CMK (cell line): ENCODE data around the gene MRPS18A.

ENCODE experiments used
- DNase-seq: peaks from one replicate; pipeline ENCODE4 v3.0.0-alpha.2; 2010; ENCODE audit warnings: low read depth

MRPS18A gene

DNA sequence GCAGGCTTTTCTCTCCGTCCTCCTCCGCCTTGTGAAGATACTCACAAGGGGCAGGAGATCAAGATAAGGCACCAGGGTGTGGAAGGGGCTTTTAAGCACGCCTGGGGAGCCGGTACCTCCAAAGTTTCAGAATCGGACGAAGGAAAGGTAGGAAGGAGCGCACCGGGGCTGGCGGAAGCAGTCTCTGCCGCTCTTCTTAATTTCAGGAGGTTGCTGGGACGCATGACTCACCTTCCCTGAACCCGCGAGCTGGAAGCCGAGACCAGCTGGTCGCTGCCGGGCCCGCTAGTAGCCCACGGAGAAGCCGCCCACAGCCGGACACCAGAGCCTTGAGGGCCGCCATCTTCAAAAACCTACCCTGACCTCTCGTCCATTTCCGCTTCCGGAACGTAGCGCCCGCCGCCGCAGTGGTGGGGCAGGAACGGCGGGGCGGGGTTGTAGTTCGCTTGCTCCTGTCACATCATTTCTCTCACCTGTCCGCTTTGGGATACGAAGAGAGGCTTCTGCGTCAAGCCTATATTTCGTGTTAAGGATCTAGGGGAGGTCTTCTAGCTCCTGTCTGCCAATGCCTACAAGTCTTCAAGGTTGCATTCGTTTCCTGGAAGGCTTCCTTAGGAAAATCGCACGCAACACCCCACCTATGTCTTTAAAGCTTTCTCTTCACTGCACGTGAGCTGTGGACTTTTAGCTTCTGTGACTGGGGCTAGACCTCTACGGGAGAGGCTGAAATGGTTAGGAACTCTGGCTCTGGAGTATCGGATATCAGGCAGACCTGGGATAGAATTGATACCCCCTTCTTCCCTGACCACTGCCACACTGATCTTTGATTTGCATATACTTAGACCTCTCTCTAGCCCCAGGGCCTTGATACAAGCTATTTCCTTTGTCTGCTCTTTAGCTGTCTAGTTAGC lies at the start of gene MRPS18A:
Gene MRPS18A, minus strand, starts transcription at position 355 of the 911 bp plus-strand sequence. Its CDS starts 12 bp downstream, at position 343.
- DNase-seq: peak; percentile 40

DNA sequence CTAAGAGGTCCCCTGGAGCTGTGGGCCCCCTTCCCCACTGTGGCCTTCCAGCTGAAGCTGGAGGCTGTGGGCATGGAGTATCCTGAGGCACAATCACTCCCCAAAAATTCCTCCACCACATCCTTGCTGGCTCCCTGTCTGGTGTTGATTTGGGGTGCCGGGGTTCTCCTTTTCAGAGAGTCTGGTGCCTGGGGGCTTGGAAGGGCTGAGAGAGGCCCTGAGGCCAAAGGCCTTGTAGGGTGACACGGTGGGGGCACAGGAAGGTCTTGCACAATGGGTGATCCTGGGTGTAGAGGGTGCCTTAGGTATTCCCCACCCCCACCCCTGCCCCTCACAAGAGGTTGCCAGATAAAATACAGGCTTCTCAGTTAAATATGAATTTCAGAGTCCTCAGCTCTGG lies 49.3 kb upstream of the MRPS18A start:
- no peak for DNase-seq

DNA sequence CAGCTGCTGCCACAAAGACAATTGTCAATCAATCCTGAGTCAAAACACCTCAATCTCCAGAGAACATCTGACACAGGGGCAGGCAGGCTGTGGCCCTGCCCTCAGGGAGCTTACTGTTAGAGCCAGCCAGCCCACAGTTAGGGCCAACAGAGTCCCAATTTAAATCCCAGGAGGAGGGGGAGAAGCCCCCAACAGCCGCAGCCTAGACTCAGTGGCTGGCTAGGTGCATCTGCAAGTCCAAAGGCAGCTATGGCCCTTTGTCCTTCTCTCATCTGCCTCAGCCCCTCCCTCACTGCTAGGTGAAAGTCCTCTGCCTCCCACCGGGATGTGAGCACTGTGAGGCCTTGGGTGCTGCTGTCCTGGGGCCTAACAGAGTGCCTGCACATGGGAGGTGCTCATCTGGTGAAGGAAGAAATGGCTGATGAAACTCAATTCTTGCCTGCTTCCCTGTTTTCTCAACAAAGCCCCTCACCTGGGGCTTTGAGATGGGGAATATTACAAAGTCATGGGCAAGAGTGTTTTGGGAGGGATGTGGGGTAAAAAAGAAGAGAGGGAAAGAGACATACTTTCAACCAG lies 48.7 kb upstream of the MRPS18A start:
- DNase-seq: no peak

DNA sequence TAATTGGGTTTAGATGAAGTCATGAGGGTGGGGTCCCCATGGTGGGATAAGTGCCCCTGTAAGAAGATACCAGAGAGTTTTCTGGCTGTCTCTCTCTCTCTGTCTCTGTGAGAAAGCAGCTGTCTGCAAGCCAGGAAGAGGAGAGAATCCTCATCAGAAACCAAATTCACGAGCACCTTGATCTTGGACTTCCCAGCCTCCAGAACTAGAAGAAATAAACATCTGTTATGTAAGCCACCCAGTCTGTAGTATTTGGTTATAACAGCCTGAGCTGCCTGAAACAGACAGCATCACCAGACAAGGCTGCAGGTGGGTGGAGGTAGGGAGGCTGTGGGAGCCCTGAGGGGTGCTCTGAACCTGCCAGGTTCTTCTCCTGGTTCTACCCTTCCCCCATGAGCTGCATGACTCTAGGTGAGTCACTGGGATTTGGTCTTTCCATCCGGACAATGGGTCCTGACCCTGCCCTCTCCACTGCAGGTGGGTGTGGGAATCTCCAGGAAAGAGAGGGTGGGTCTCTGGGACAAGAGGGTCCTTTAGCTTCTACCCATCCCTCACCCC lies 48.1 kb upstream of the MRPS18A start:
- DNase-seq: no peak

DNA sequence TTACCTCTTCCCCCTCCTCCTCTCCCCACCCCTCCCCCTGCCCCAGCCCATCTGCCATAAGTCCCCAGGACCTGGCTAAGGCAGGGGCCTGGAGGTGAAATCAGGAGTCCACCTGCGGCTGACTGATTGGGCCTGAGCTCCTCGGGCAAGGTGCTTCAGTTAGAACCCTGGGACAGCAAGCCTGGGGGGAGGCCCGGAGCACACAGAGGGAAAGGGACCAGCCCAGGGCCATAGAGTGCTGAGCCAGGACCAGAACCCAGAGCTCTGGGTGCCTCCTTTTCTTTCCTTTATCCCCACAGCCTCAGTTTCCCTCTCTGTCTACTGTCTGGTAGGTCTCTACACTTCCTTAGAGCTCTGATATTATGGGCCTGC lies 46.7 kb upstream of the MRPS18A start:
- no peak for DNase-seq

DNA sequence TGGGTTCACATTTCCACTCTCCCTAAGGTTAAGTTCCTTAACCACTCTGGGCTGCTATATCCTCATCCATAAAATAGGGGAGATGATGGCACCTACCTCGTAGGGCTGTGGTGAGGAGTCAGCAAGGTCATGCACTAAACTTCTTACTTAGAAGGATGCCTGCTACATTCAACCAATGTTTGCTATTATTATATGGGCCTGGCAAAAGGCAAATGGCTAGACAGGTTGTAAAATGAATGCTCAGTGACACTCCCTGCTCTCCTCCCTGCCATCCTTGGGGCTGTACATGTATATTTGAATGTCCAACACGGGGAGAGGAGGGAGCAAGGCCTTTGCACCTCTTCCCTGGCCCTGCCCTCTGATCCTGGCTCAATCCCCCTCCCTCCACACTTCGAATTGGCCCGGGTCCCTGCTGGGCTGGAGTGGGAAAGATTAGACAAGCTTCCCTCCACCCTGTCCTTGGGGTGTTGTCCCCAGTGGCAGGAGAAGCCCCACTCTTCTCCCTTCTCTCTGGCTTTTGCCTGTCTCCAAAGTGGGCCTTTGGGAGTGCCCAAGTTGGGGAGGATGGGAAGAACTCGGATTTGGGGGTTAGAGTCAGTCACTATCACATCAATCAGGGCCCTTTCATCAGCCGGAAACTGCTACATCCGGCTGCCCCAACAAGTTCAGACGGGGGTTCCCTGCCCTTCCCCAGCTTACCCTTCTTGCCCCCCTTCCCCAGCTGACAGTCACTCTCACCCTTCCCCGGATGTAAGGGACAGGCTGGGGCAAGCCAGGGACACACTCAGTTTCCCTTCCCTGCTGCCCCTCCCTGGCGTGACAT lies 46.1 kb upstream of the MRPS18A start:
- peak; percentile 88 for DNase-seq

DNA sequence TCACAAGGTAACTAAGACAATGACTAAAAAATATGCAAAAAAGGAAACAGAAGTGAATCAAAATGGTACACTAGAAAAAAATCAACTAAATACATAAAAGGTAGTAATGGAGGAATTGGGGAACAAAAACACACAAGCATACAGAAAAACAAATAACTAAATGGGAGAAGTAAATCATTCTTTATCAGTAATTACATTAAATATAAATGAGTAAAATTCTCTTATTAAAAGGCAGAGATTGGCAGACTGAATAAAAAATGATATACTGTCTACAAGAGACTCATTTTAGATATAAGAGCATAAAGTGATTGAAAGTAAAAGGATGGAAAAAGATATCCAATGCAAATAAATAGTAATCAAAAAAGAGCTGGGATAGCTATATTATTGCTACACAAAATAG lies 43.0 kb upstream of the MRPS18A start:
- no peak for DNase-seq

DNA sequence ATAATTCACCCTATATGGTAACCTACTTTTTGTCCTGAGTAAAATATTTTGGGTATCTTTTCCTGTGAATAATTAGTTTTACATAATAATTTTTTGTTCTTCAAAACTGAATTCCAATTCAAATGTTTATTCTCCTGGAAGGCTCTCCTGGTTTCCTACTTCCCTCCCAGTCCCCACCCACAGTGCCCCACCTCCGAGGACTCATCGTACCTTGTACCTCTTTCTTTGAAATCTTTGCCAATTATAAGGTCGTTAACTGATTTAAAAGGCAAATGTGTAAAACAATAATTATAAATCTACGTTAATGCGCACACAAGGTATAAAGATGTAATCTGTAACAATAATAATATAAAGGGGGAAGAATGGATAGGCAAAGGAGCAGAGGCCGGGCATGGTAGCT lies 41.9 kb upstream of the MRPS18A start:
- DNase-seq: no peak

DNA sequence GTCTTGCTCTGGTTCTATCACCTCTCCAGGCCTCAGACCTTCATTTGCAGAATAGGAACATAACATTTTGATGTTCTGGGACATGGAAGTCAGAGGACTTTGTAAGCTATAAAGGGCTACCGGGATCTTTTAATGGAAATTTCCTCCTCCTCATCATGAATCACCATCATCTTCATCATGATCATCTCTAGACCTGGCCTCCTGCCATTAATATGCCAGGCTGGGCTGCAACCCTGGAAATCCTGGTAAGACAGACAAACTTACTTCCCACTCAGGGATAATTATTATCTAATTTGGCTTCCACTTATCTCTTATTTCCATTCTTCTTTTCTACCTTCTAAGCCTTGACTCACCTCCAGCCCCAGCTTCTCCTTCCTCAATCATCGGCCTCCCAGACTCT lies 41.0 kb upstream of the MRPS18A start:
- DNase-seq: no peak

DNA sequence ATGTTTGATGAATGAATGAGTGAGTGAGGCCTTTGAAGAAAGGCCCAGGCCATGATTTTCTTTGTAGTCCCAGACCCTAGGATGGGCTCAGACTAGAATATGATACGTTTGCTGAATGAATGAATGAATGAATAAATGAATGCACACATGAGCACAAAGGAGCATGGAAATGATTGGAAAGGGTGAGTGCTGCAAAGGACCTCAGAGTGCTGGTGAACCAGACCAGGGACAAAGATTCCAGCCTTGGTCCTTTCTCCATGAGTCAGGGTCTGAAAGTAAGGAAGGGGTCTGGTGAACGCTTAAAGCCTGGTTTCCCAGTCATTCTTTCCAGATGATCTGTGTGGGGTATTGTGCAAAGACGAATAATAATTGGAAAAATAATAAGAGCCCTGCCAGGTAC lies 40.0 kb upstream of the MRPS18A start:
- DNase-seq: no peak

DNA sequence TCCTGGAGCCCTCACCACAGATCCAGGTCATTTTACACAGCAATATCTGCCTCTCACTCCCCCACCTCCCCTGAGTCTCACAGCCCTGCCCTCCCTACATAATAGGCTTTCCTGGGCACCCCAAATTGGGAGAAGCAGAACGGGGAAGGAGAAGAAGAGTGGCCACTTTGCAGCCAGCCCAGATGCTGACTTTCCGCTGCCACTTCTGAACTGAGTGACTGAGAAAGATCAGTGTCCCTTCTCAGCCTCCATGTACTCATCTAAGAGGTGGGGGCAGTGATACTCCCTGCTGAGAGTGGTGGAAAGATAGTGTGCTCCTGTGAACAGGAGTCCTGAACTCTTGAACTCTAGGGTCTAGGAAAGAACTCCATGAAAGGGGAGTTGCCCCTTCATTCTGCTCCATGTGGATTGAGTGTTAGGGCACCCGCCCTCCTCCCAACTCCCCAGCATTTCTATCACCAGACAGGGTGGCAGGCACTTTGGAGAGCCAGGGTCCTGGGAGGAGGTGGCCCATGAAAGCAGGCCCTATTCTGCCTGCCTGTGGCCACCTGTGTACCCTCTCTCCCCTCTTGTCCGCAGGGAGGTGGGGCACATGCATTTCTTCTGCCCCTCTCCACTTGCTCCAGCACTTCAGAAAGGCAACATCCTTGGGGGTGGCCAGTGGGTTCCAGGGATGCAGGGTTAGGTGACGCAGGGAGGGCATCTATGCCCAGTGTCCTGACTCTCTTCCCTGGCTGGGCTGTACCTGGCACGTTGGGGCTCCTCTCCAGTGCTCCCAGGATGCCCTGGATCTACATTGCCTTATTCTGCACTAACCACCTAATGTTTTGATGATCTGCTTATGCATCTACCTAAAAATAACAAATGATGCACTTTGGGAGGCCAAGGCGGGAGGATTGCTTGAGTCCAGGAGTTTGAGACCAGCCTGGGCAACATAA lies 38.3 kb upstream of the MRPS18A start:
- DNase-seq: no peak

DNA sequence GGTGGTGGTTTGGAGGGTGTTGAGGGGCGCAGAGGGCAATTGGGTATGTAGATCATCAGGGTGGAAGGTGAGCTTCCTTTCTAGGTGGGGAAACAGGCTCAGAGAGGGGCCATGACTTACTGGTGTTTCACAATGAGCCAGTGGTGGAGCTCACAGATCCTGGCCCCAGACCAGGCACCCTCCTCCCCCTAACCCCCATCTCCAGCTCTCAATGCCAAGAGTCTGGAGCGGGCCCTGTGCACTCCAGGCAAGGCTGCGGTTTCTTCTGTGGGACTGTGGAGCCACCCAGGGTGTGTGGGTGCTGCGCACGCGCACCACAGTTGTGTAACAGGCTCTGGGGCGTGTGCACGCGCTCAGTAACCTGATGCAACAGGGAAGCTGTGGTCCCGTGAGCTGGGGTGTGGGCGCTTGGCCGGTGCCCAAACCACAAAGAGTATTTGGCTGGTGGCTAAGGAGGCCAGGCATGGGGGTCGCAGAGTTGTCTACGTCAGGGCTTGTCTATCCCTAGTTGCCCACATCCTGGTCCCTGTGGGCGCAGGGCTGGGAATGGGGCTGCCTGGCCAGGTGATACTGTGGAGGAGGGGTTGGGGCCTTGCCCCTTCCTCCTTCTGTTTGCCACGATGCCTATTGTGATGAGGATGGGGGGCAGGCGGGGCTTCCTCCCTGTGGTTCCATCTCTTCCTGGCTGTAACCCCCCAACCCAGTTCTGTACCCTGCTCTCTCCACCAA lies 37.5 kb upstream of the MRPS18A start:
- peak; percentile 99 for DNase-seq

DNA sequence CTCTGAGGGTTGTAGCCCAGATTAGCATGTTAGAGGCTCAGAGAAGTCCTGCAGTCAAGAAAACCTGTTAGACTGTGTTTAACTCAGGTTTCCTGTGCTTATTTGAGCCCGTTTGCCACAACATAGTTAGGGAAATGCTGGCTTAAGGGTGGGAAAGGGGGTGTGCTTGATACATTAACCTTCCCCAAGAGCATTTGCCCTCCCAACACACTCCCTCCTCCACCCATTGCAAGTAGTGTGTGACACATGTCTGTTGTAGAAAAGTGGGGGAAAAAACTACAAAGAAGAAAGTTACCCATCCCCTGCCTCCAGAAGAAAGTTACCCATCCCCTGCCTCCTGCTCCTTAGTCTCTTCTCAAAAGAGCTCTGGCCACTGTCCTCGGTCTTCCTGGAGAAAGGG lies 36.8 kb upstream of the MRPS18A start:
- no peak for DNase-seq

DNA sequence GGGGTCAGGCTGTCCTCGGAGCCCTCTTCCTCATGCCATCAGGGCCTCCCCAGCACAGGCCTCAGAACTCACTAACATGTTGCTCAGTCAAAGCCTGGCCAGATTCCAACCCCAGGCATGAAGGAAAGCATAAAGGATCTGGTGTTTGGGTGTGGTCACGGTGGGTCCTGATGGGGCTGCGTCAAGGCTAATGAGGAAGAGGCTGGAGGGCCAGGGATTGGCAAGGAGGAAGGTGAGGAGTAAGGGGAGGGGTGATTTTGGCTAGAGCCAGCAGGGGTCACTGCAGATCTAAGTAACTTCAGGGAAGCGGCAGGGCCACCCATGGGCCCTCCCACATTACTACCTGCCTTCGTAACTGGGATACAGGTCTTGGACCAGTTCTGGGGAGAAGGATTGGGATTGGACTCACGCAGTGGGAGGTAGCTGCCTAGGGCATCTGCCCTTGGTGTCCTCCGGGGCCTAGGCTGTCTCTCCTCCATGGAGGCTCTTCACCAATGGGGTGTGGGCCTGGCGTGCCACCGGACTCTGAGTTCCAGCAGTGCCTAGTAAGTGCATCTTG lies 36.2 kb upstream of the MRPS18A start:
- DNase-seq: peak; percentile 95

DNA sequence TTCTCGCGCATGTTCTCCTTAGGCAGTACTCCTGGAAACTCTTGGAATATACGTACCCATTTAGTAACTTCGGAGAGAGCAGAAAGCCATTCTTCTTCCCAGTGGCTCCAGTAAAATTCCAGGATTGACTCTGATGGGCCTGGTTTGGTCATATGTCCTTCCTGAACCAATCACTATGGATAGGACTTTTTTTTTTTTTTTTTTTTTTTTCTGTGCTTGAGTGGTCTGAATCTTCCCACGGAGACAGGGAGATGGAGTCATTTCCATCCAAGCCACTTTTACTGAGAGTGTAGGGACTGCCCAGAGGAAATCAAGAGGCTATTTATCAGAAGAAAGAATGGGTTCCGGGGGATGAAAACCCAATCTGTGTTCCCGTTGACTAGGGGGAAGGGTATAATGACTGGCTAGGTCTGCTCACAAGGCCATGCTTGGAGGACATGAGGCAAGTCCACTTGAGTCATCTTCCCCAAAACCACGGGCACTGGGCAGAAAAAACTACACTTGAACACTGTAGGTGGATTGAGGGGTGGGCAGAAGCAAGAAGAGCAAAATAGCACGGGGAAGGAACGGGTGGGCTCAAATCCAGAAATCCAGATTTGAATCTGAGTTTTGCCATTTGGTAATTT lies 35.4 kb upstream of the MRPS18A start:
- no peak for DNase-seq

DNA sequence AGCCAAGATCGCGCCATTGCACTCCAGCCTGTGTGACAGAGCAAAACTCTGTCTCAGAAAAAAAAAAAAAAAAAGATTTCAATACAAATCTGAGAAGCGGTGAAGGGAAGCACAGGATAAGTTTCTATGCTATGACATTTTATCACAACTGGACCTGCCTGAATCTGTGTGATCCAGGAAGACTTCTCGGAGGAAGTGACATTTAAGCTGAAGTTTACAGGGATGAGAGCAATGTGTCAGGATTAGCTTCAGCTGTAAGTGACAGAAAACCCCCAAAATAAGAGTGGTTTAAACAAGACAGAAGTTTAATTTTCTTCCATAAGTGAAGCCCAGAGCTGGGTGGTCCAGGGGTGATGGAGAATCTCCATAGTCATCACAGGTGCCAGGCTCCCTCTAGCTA lies 33.4 kb upstream of the MRPS18A start:
- no peak for DNase-seq

DNA sequence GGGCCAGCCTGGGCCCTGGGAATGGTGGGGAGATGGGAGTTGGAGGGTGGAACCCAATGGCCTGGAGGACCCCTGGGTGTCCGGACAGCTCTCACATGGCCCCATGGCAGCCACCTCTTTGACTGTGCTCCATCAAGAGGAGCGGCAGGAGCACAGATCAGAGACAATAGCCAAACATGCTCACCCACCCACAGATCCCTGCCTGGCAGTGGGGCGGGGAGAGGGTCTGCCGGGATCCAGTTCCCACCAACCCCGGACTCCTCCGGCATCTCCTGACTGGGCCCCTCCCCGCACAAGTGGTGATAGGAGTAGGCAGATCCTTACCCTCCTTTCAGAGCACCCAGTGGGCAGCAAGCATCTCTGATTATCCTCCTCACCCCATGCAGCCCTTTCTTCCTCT lies 31.9 kb upstream of the MRPS18A start:
- no peak for DNase-seq

DNA sequence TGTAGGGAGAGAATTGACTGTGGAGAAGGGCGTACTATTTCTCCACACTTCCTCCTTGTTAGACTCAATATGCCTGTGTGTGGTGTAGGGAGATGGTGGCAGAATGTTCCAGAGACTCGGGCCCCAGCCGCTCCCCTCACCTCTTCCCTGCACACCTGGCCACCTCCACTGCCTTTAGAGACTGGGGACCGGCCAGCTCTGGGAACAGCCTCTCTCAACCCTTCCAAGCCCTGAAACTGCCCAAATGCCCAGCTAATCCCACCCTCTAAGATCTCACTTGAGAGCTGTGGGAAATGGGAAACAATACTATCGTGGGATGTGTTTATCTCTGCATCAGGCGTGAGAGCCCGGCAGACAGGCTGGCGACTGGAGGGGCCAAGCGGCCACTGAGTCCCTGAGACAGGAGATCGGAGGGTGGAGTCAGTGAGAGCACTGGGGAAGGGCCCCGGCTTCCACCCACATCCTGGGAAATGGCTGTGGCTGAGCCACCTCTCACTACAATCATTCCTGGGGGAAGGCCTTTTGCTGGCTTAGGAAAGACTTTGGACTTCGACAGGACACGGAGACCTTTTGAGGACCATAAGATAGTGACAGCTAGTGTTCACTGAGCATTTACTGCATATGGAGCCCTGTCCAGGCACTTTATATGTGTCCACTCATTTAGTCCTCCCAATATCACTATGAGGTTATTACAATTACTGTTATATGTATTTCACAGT lies 31.0 kb upstream of the MRPS18A start:
- DNase-seq: no peak

DNA sequence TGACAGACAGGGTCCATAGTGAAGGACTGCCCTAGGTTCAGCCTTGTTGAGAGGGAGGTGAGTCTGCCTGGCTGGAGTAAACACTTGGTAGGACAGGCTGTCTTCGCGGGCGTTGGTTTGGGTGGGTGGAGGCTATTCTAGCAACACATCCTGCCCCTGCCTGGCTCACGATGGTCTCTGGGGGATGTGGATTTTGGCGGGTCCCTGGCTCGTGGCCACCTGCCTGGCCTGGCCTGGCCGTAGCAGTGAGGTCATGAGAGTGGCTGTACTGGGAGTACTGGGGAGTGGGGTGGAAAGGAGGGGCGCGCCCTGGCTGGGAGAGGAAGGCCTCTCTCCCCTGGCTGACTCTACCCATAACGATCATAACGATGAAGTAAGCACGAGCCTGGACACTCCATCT lies 30.2 kb upstream of the MRPS18A start:
- DNase-seq: no peak
